Measurements from ENCODE around the gene MAPK13.
"Not testable (repeated sequence)": the region's sequence is repeated elsewhere in the genome, so short reads cannot be mapped to it uniquely, and the experiment has no call there.

The MAPK13 gene

GRCh38 chr6:36115412-36115811, 14.9 kb upstream of the MAPK13 start:
- no peak for DNase-seq

- DNase-seq, result no peak
Observed at GRCh38 chr6:36116066-36116864, 14.0 kb upstream of the MAPK13 start.

DNA sequence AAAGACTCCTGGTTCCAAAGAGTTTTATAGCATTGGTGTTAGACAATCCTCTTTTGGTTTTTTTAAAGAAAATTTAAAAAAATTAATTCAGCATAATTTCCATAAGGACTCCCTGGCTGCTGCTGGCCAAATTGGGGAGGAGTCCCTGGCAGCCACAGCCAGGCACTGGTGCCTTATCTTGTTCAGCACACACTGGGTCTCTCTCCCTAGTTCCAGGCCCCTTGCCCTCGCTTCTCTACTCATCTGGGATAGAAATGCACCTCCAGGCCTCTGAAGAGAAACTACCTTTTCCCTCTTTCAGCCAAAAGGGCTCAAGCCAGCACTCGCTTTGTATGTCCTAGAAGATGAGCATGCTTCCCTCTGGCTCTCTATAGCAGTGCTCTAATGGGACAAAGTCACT, 13.4 kb upstream of the MAPK13 start:
- no peak for DNase-seq

GRCh38 chr6:36117658-36118549, 12.4 kb upstream of the MAPK13 start:
- no peak for DNase-seq

DNA sequence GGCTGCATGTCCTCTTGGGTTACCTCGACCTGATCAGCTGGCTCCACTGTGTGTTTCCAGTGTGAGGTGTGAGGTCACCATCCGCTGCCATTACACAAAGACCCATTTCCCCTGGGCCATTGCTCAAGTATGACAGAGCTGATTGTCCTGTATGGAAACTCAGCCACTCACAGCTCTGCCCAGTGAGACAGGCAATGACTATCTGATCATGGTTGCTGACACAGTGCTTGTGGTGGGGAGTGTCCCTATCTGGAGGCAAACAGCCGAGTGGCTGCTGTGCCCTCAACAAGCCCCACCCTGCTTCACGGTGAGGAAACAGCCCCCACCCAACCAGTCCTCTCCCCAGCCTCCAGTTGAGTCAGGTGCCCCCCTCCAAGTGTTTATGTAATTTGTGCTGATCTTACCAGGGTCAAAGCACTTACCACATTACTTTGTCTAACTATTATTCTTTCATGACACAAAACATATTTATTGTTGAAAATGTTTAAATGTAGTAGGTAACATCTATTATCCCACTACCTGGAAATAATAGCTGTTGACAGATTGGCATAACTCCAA, 11.7 kb upstream of the MAPK13 start:
- DNase-seq, result no peak

GRCh38 chr6:36119209-36119608, 11.1 kb upstream of the MAPK13 start:
- DNase-seq, result no peak

DNA sequence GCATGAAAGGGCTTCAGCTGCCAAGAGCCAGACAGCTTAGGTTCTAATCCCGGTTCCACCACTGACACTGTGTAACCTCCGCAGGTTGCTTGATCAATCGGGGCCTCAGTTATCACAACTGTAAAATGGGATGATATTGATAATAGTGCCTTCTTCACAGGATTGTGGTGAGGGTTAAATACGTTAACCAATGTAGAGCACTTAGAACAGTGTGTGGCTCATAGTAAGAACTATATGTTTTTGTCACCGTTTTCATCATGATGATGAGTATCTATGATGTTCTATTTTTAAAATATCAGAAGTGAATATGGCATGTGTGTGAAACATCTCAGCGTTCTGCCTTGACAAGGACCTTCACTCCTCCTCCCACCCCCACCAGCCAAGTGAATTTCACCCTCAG, 10.3 kb upstream of the MAPK13 start:
- DNase-seq, result no peak

GRCh38 chr6:36120539-36120938, 9.8 kb upstream of the MAPK13 start:
- peak; percentile 73 for DNase-seq

DNA sequence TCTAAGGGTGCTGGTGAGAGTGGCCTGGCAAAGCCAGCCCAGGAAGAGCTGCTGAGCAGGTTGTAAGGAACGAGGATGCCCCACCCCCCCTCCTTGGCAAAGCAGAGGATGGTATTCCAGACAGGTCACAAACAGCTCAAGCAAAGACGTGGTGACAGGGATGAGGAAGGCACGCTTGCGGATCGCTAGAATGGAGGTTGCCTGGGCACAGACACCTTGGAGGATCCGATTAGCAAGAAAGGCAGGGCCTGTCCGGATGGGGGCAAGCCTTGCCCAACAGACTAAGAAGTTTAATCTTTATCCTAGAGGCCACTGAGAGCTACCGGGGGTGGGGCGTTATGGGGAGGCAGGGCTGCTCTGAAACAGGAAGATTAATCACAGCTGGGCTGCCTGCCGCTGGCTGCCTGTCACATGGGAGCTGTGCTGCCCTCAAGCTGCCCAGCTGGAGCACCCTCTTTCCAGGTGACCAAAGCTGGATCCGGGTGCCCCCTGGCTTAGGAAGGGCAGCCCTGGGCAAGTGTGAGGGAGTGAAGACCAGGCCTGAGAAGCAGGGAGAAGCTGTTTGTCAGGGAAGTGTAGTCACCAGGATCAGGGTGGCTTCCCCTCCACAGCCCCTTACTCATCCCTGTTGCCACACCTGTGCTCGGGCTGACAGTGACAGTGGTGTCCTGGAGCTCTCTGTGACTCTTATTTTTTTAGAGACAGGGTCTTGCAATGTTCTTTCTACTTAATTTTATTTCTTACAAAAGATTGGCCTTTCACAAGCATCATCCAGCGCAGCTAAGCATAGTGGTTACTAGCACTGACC, 9.1 kb upstream of the MAPK13 start:
- peak; percentile 90 for DNase-seq

DNA sequence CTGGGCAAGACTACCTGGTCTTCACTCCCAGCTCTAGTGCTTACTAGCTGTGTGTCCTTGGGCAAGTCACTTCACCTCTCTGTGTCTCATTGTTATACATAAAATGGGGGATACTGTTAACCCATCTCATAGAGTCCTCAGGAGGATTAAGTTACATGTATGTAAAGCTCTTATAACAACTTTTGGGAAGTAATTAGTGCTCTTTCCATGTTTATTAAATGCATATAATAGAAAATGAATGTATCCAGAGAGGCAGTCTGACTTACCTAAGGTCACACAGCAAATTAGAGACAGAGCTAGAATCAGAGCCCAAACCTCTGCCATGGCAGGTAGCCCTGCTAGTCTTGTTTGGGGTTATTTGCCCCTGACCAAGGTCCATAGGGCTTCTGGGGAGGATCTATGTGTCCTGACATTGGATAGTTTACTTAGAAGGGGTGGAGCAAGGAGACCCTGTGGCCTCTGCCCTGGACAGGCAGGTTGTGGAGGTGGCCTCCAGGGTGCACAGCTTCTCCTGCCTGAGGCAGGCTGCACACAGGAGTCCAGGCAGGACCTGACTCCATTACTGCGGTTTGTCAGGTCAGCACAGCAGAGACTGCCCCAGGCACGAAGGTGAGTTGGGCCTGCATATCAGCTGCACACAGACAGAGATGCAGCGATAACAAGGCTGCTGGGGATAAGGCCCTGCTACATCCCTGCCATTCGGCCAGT, 8.4 kb upstream of the MAPK13 start:
- no peak for DNase-seq

DNA sequence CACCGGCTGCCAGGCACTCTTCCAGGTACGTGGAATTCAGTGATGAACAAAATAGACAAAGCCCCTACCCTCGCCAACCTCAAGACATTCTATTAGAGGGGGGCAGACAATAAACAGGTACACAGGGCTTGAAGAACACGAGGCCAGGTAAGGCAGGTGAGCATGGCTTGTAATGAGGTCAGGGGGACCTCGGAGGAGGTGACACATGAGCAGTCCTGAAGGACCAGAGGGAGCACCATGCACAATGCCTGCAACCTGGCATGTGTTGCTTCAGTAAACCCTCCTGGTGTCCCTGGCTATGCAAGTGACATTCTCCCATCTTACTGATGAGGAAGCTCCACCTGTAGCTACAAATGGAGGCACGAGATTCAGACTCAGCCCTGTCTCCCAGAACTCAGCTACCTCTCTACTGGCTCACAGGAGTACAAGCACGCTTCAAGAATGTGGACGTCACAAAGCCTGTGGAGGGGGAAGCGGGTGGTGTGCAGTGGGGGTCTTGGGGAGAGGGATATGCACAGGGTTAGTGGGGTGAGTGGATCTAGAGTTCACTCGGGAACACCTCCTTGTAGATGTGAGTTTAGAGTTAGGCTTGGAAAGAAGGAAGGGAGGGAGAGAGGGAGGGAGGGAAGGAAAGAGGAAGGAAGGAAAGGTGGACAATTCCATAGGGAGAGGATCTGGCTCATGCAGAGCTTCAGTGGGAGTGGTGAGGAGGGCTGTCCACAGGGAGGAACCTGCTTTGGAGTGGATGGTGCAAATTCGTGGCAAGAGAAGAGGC, 7.6 kb upstream of the MAPK13 start:
- no peak for DNase-seq

DNA sequence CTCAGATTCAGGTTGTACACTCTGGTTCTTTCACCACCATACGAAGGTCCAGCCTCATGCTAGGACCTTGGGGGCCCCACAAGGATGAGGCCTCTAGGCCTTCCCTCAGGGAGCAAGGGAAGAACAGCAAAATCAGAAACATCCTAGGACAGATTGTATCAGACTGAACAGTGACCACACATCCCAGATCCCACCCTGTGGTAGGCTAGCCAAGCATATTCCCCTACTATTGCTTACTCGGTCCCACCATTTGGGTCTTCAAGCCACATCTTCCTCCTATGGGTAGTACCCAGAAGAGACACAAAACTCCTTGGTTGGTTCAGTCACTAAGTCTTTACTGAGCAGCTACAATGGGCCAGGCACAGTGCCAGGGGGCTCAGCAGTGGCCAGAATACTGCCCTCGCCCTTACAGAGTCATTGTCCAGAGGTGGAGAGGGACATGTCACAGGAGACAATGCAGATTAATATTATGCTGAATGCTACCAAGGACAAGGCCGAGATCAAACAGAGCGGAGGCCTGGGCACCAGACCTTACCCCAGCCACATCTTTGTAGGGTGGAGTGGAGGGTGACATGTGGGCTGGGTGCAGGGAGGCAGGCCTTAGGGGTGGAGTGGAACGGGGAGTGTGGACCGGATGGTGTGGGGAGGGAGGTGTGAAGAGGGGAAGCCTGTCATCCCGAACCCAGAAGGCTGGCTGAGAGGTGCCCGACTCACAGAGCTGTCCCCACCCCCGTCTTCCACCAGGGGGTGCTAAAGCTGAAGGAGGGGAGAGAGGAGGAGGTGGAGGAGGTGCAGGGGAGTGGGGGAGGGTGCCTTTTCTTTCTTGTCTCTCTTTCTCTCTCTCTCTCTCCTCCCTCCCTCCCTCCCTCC, 6.8 kb upstream of the MAPK13 start:
- DNase-seq, result peak; percentile 93

GRCh38 chr6:36124346-36124745, 6.0 kb upstream of the MAPK13 start:
- not testable (repeated sequence) for DNase-seq

- no peak for DNase-seq
Observed at GRCh38 chr6:36124881-36125280, 5.4 kb upstream of the MAPK13 start.

DNA sequence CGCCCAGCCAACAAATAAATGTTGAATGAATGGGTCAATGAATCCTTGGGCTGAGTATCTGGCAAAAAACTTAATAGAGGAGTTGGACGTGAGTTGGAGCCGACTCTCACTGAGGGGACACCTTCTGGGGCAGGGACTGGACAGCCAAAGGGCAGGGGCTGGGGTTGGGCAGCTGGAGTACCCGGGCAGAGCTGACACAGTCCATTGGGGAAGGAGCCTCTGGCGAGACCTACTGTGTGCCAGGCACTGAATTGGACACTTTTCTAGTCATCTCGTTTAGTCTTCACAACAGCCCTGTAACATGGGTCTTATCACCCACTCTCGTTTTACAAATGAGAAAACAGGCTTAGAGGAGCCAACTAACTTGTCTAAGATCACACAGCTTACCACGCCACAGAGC, 4.7 kb upstream of the MAPK13 start:
- DNase-seq, result no peak

DNA sequence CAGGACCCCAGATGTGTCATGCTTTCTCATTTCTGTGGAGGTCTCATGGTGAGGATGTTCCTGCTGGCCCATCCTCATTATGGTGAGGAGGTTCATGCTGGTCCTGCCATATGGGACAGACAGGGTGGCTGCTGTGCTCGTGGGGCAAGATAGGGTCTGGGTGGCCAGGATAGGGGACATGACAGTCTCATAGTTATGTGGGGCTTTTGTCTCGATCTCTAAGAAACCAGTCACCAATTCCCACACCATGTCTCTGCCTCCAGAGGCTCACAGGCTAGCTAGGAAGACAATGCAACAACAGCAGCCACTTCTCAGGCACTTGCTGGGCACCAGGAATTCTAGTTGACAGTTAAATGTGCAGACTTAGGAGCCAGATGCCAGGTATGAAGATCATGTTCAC, 4.2 kb upstream of the MAPK13 start:
- DNase-seq, result no peak

DNA sequence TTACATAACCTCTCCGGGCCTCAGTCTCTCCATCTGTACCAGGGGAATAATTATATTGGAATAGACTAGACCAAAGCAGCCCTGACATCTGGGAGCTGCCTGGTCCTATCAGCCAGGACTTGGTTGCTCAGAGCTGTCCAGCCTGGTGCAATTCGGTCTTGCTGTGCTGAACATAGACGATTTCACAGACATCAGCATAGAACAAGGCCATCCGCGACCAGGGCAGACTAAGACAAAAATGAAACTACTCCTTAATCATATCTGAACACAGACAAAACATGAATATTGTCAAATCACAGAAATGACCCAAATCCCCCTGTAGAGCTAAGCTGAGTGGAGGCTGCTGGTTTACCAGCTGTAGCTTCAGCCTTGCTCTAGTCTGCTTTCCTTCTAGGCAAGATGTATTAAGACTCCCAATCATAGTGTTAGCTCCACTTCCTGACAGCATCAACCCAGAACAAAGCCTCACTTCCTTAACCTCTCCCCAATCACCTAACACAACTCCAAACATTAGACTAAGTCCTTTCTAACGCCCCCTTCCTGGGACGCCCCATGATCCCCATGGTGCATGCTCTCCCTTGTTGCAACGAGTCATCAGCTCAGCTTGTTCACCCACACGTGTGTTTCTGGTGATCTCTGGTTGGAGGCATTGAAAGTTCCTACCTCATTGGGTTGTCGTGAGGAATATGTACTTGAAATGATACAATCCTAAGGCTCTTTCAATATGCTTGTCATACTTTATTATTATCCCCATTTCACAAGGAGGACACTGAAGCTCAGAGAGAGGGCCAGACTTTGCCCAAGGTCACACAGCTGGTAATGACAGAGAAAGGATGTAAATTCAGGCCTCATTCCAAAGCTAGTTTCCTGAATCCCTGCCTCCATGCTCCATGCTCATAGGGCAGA, 3.5 kb upstream of the MAPK13 start:
- no peak for DNase-seq

DNA sequence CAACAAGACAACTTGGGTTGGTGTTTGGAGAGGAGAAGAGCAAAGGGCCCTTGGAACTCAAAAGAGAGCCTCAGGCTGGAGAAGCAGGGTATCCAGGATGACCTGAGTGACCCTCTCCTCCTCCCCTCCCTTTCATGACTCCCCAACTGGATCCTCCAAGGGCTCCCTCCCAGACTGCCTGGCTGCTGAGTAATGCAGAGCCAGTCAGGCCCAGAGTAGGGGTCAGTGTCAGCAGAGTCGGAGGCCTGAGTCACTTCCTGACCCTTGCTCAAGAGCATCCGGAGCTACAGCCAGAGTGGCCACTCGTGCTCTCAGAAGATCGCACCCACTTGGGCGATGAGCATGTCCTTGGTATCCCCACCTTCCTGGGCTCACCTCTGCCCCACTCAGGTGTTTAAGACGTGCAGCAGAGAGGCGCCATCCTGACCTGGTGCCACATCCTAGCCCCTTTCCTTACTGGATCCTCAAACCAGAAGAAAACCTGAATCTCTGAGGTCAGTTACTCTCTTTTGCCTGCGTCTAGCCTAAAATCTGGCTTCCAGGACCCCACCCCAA, 2.8 kb upstream of the MAPK13 start:
- no peak for DNase-seq

- no peak for DNase-seq
Observed at GRCh38 chr6:36128073-36128472, 2.2 kb upstream of the MAPK13 start.
